Nephron (organoid): Measurements from ENCODE around the gene ZNF18.
"Not testable (repeated sequence)": the region's sequence is repeated elsewhere in the genome, so short reads cannot be mapped to it uniquely, and the experiment has no call there.

Experiments used
- H3K27ac Mint-ChIP-seq, 3 experiments: 2 replicates each; pipeline ENCODE4 v1.8.0; 2020; ENCODE audit warnings: mixed read lengths in 3 of 3, mild to moderate bottlenecking in 2 of 3, moderate library complexity in 1 of 3
- H3K27me3 Mint-ChIP-seq: 2 replicates; pipeline ENCODE4 v1.8.0; 2021; ENCODE audit warnings: low read depth, mild to moderate bottlenecking, moderate library complexity, mixed read lengths
- H3K36me3 Mint-ChIP-seq: 2 replicates; pipeline ENCODE4 v1.8.0; 2020; ENCODE audit warnings: low read depth, mixed read lengths
- H3K4me1 Mint-ChIP-seq: 2 replicates; pipeline ENCODE4 v1.8.0; 2020; ENCODE audit warnings: mixed read lengths
- H3K4me3 Mint-ChIP-seq, 3 experiments: 2 replicates each; pipeline ENCODE4 v1.8.0; 2020; ENCODE audit warnings: mild to moderate bottlenecking in 3 of 3, mixed read lengths in 3 of 3, moderate library complexity in 2 of 3
- H3K9me3 Mint-ChIP-seq: 2 replicates; pipeline ENCODE4 v1.8.0; 2020; ENCODE audit warnings: mixed read lengths
- TF ChIP-seq, protein P1 (sequence below), 3 experiments: fragments of 200-600 bp; sonication (generic); IDR thresholded peaks; one replicate each; pipeline ENCODE4 v1.5.0; 2021; ENCODE audit warnings: antibody characterized with exemption in 3 of 3; ENCODE audit not compliant: unreplicated experiment in 3 of 3

The ZNF18 gene

DNA sequence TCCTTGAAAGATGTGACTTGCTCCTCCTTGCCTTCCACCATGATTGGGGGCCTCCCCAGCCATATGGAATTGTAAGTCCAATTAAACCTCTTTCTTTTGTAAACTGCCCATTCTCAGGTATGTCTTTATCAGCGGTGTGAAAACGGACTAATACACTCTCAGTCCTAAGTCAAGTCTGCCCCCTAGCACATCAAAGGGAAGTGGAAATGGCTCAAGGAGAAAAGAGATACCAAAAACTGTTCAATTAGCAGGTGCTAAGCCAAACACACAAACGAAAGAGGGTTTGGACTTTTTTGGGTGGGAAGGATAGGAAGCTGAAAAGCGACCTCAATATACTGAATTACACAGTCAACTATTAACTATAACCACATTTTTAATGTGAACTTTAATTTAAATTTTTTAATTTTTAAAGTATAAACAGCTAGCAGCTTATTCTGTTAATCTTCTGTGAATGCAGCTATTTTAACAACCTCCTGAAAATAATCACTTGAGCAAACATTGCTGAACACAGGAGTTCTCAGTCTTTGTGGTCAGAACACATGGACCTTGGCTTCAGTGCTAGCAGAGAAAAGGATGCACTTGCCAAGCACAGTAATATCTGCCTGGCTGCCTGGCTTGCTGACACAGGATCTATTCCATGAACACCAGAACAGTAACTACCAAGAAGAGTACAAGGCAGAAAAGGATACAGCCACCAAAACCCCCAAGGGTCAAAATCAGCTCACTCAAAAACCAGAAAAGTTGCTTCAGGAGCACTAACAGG is 10.9 kb downstream of the ZNF18 start:
- Mint-ChIP-seq H3K27ac (no peak overlapping the region), H3K9me3 (no peaks in the 10 kb centered on the region), H3K4me3 (no peak overlapping the region), H3K36me3 (peaks cover 60% of the 10 kb centered on the region), H3K4me1 (no peaks in the 10 kb centered on the region), H3K27me3 (no peaks in the 10 kb centered on the region)
- TF ChIP-seq, protein P1, sequence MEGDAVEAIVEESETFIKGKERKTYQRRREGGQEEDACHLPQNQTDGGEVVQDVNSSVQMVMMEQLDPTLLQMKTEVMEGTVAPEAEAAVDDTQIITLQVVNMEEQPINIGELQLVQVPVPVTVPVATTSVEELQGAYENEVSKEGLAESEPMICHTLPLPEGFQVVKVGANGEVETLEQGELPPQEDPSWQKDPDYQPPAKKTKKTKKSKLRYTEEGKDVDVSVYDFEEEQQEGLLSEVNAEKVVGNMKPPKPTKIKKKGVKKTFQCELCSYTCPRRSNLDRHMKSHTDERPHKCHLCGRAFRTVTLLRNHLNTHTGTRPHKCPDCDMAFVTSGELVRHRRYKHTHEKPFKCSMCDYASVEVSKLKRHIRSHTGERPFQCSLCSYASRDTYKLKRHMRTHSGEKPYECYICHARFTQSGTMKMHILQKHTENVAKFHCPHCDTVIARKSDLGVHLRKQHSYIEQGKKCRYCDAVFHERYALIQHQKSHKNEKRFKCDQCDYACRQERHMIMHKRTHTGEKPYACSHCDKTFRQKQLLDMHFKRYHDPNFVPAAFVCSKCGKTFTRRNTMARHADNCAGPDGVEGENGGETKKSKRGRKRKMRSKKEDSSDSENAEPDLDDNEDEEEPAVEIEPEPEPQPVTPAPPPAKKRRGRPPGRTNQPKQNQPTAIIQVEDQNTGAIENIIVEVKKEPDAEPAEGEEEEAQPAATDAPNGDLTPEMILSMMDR (IDR thresholded peaks at IDR 0.05; ENCODE audit: unreplicated experiment in 3 of 3) = no peak

DNA sequence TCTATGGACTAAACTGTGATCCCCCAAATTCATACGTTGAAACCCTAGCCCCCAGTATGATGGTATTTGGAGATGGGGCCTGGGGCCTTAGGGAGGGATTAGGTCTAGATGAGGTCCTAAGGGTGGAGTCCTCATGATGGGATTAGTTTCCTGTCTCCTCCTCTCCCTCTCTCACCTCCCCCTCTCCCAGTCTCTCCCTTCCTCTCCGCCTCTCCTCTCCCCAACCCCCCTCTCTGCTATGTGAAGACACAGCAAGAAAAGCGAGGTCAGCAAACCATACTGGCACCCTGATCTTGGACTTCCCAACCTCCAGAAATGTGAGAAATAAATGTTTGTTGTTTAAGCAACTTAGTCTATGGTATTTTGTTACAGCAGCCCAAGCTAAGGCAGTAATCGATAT is 15.4 kb downstream of the ZNF18 start:
- Mint-ChIP-seq H3K9me3 (no peaks in the 10 kb centered on the region), H3K36me3 (peaks cover 55% of the 10 kb centered on the region), H3K4me3 (no peak overlapping the region), H3K4me1 (no peaks in the 10 kb centered on the region), H3K27ac (no peak overlapping the region), H3K27me3 (no peaks in the 10 kb centered on the region)
- TF ChIP-seq, protein P1 (IDR thresholded peaks at IDR 0.05; ENCODE audit: unreplicated experiment in 3 of 3) = no peak

DNA sequence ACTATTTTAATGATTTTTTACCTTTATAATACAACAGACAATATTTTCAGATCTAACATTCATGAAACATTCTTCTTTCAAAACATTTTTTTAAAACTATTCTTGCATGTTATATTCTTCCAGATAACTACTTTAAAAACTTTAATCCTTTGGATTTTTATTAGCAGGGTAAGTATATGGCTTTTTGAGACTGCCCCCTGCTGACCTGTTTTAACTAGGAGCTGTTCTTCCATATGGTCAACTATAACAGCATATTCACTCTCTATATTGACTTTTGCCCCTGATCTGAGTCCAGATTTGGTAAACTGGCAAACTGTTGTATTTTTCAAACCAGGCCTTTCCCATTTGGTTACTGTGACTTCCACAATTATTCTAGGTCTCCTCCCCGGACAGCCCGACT is 16.5 kb downstream of the ZNF18 start:
- H3K27me3 Mint-ChIP-seq = no peaks in the 10 kb centered on the region
- TF ChIP-seq, protein P1 (IDR thresholded peaks at IDR 0.05; ENCODE audit: unreplicated experiment in 3 of 3) = peak in 1 of 3 experiments; percentile 21
- H3K4me1 Mint-ChIP-seq = no peaks in the 10 kb centered on the region
- no peak overlapping the region for H3K4me3 Mint-ChIP-seq
- no peak overlapping the region for H3K27ac Mint-ChIP-seq
- H3K9me3 Mint-ChIP-seq = no peaks in the 10 kb centered on the region
- H3K36me3 Mint-ChIP-seq = peaks cover 58% of the 10 kb centered on the region

DNA sequence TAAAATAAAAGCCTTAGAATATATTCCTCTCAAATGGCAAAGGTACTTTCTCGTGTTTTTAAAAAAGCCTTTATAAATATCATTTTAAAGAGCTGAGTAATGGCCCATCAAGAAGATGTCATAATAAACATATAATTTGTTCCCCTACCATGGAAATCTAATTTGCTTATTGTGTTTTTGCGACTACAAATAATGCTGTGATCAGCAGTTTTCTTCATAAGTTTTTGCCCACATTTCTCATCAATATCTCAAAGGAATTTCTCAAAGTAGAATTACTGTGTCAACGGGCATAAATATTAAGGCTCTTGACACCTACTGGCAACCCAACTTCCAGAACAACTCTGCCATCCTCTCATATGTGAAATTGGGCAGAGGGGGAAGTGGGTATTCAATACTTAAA is 17.5 kb downstream of the ZNF18 start:
- Mint-ChIP-seq H3K27me3 (no peaks in the 10 kb centered on the region), H3K27ac (no peak overlapping the region), H3K4me3 (no peak overlapping the region), H3K36me3 (peaks cover 62% of the 10 kb centered on the region), H3K4me1 (no peaks in the 10 kb centered on the region), H3K9me3 (no peaks in the 10 kb centered on the region)
- TF ChIP-seq, protein P1 (IDR thresholded peaks at IDR 0.05; ENCODE audit: unreplicated experiment in 3 of 3) = no peak

DNA sequence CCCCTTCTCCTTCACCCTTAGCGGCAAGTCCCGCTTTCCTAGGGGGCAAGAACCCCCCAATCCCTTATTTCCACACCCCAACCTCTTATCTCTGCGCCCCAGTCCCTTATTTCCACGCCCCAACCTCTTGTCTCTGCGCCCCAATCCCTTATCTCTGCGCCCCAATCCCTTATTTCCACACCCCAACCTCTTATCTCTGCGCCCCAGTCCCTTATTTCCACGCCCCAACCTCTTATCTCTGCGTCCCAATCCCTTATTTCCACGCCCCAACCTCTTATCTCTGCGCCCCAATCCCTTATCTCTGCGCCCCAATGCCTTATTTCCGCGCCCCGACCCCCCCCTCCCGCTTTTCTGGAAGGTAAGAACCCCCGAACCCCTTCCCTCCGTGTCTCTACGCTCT is 24.5 kb downstream of the ZNF18 start:
- H3K4me1 Mint-ChIP-seq, H3K27ac Mint-ChIP-seq, H3K4me3 Mint-ChIP-seq, H3K27me3 Mint-ChIP-seq: not testable (repeated sequence)
- peaks cover 40% of the 10 kb centered on the region for H3K36me3 Mint-ChIP-seq
- H3K9me3 Mint-ChIP-seq = peaks cover 18% of the 10 kb centered on the region

DNA sequence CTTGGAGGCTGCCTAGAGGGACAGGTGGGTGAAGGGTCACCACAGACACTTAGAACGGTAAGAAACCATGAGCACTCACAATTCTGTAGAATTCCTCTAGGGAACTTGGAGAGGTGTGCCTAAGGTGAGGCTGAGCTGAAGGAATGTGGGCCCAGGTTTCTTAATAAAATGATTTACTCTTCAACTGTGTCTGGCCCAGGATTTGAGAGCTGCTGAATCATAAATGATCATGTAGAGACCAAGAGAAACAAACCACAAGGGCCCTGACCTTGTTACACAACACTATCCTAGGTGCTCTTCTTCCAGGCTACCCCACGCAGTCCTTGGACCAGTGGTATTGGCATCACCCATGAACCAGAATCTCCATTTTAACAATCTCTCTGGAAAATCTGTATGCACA is 27.7 kb downstream of the ZNF18 start:
- Mint-ChIP-seq H3K27me3 (no peaks in the 10 kb centered on the region), H3K9me3 (peaks cover 44% of the 10 kb centered on the region), H3K36me3 (peaks cover 52% of the 10 kb centered on the region), H3K4me1 (no peaks in the 10 kb centered on the region), H3K27ac (no peak overlapping the region), H3K4me3 (no peak overlapping the region)
- TF ChIP-seq, protein P1 (IDR thresholded peaks at IDR 0.05; ENCODE audit: unreplicated experiment in 3 of 3) = no peak
